ENCODE measurements around the gene ABHD14A. TPM values are rescaled to one million over a fixed set of nuclear protein-coding genes. Genes with fewer than 3 reads are reported as not detected.

The ABHD14A gene
- polyA plus RNA-seq, 1 of the 3 experiments (the other 2 are of a cell fraction), result 31.5 TPM

- H3F3A ChIP-seq (replicated peaks; ENCODE audit: insufficient read depth), result peaks cover 3% of the 10 kb centered on the region
- H3K79me2 ChIP-seq (ENCODE audit: insufficient read depth), result no peaks in the 10 kb centered on the region
- ChIA-PET POLR2A (interaction anchor here (0.7 to 1.0 kb wide), 3 partner anchors 8 to 26 kb away, joined by 3 to 4 read pairs (median 4); no protein-coding TSS in a partner anchor), CTCF (interaction anchor here (1.5 to 24.7 kb wide), 3 partner anchors 16 to 102 kb away, joined by 5 to 983 read pairs (median 159); partner anchors contain the start of gene DUSP7)
- WGBS (ENCODE audit: low lambda C conversion rate), result 93% methylated on average over 7 of the region's 7 CpGs
- no peak for DNase-seq
- no peaks in the 10 kb centered on the region for H3K27me3 ChIP-seq (ENCODE audit: insufficient read depth)
- H3K4me2 ChIP-seq, result no peak overlapping the region
- peak overlapping the region in 1 of 2 experiments; percentile 88; a peak in 2 of 4 replicates for H3K27ac ChIP-seq (ENCODE audit: low read depth in 2 of 2, low read length in 1 of 2)
- H3K36me3 ChIP-seq (replicated peaks in 1 of 2; ENCODE audit: control insufficient read depth in 1 of 2, insufficient read depth in 2 of 2, low read length in 1 of 2), result no peaks in the 10 kb centered on the region
- no peaks in the 10 kb centered on the region for H4K20me1 ChIP-seq (ENCODE audit: insufficient read depth)
- no peaks in the 10 kb centered on the region for H3K9me2 ChIP-seq
- no peak overlapping the region for H3K4me3 ChIP-seq (ENCODE audit: low read depth in 2 of 2, low read length in 1 of 2)
- TF ChIP-seq RCOR1 (IDR thresholded peaks at IDR 0.05; ENCODE audit: low read length) (no peak), CHD2 (IDR thresholded peaks at IDR 0.05; ENCODE audit: low read length, partially characterized antibody) (no peak), SIN3A (IDR thresholded peaks at IDR 0.05; ENCODE audit: borderline replicate concordance, low read depth, low read length) (no peak), FOXM1 (IDR thresholded peaks at IDR 0.05; ENCODE audit: low read depth) (no peak), GABPA (IDR thresholded peaks at IDR 0.05; ENCODE audit: low read depth) (no peak), SMC3 (IDR thresholded peaks at IDR 0.05; ENCODE audit: low read depth, low read length) (no peak), RFX5 (IDR thresholded peaks at IDR 0.05; ENCODE audit: low read length) (no peak)
- no peak overlapping the region for H2AFZ ChIP-seq (ENCODE audit: low read depth)
- H3K9ac ChIP-seq, result no peak overlapping the region
- no peaks in the 10 kb centered on the region for H3K9me3 ChIP-seq
- H3K4me1 ChIP-seq (ENCODE audit: control insufficient read depth in 1 of 2, insufficient read depth in 2 of 2, low read depth in 1 of 2, low read length in 1 of 2), result peaks cover 20 to 82% of the 10 kb centered on the region in 2 experiments; a peak in 2 of 4 replicates
These were observed 45.9 kb downstream of the ABHD14A start for GRCh38 chr3:52020796-52021195.

GRCh38 chr3:52021489-52022268 is 46.8 kb downstream of the ABHD14A start:
- peaks cover 20 to 80% of the 10 kb centered on the region in 2 experiments; a peak in 2 of 4 replicates for H3K4me1 ChIP-seq (ENCODE audit: control insufficient read depth in 1 of 2, insufficient read depth in 2 of 2, low read depth in 1 of 2, low read length in 1 of 2)
- no peaks in the 10 kb centered on the region for H3K9me3 ChIP-seq
- no peaks in the 10 kb centered on the region for H3K79me2 ChIP-seq (ENCODE audit: insufficient read depth)
- H3K36me3 ChIP-seq (replicated peaks in 1 of 2; ENCODE audit: control insufficient read depth in 1 of 2, insufficient read depth in 2 of 2, low read length in 1 of 2), result no peaks in the 10 kb centered on the region
- POLR2A ChIA-PET, result interaction anchor here (0.7 to 1.2 kb wide), 4 partner anchors 7 to 27 kb away, joined by 3 to 4 read pairs (median 4); no protein-coding TSS in a partner anchor
- 0 out of 2 replicates have a peak, but pooled peaks have one; percentile 5 for TF ChIP-seq SMC3 (IDR thresholded peaks at IDR 0.05; ENCODE audit: low read depth, low read length)
- TF ChIP-seq EP300 (IDR thresholded peaks at IDR 0.05; ENCODE audit: borderline replicate concordance in 1 of 2, low read depth in 1 of 2, low read length in 1 of 2), result peak in 1 of 2 experiments; percentile 53; a peak in 2 of 4 replicates
- TF ChIP-seq CTCF (IDR thresholded peaks at IDR 0.05), result no peak
- H3K27me3 ChIP-seq (ENCODE audit: insufficient read depth), result no peaks in the 10 kb centered on the region
- no peak overlapping the region for H2AFZ ChIP-seq (ENCODE audit: low read depth)
- no peak overlapping the region for H3K9ac ChIP-seq
- CTCF ChIA-PET, result interaction anchor here (1.2 to 24.7 kb wide), 5 partner anchors 11 to 101 kb away, joined by 3 to 983 read pairs (median 5); partner anchors contain the start of gene DUSP7
- 88% methylated on average over 10 of the region's 10 CpGs for WGBS (ENCODE audit: low lambda C conversion rate)
- peak overlapping the region; percentile 40 to 88 for H3K27ac ChIP-seq (ENCODE audit: low read depth in 2 of 2, low read length in 1 of 2)
- no peaks in the 10 kb centered on the region for H3K9me2 ChIP-seq
- H3F3A ChIP-seq (replicated peaks; ENCODE audit: insufficient read depth), result peaks cover 3% of the 10 kb centered on the region
- DNase-seq, result peak; percentile 62
- no peaks in the 10 kb centered on the region for H4K20me1 ChIP-seq (ENCODE audit: insufficient read depth)
- H3K4me2 ChIP-seq, result no peak overlapping the region
- no peak overlapping the region for H3K4me3 ChIP-seq (ENCODE audit: low read depth in 2 of 2, low read length in 1 of 2)

All from SK-N-SH (cell line).